ENCODE measurements around the gene TMPRSS7.

Gene TMPRSS7

GRCh38 chr3:112130638-112130993 lies 96.1 kb downstream of the TMPRSS7 start:
- no peak for DNase-seq

Measured in hematopoietic multipotent progenitor cell treated with erythropoietin and hydrocortisone succinate and interleukin-3 and kit ligand, for 4 days (in vitro differentiated cells).